MM.1S (cell line): ENCODE results near the gene DLX4.

Source experiments
- DNase-seq: peaks from one replicate; pipeline ENCODE4 v3.0.0-alpha.2; 2015
- H2AFZ ChIP-seq: fragments of 300-600 bp; sonication (generic); 2 replicates; pipeline ENCODE4 v1.6.0; 2016; ENCODE audit warnings: antibody characterized with exemption, low read length
- H3F3A ChIP-seq: fragments of 300-600 bp; sonication (generic); 2 replicates; pipeline ENCODE4 v1.6.1; 2016; ENCODE audit warnings: mild to moderate bottlenecking, antibody characterized with exemption, low read length, moderate library complexity, mixed read lengths; ENCODE audit not compliant: insufficient read depth
- H3K27ac ChIP-seq: fragments of 300-600 bp; sonication (generic); 2 replicates; pipeline ENCODE4 v1.5.1; 2016; ENCODE audit warnings: mild to moderate bottlenecking, low read length
- H3K27me3 ChIP-seq: fragments of 300-600 bp; sonication (generic); replicated peaks from 2 replicates; pipeline ENCODE4 v1.6.0; 2016; ENCODE audit warnings: low read length; ENCODE audit not compliant: insufficient read depth
- H3K36me3 ChIP-seq: fragments of 300-600 bp; sonication (generic); replicated peaks from 2 replicates; pipeline ENCODE4 v1.6.1; 2016; ENCODE audit warnings: mild to moderate bottlenecking, low read length, mixed read lengths; ENCODE audit not compliant: insufficient read depth
- H3K4me1 ChIP-seq: fragments of 300-600 bp; sonication (generic); 2 replicates; pipeline ENCODE4 v1.6.1; 2016; ENCODE audit warnings: low read length, mixed read lengths
- H3K4me2 ChIP-seq: fragments of 300-600 bp; sonication (generic); 2 replicates; pipeline ENCODE4 v1.6.0; 2016; ENCODE audit warnings: low read depth, low read length
- H3K4me3 ChIP-seq: fragments of 300-600 bp; sonication (generic); 2 replicates; pipeline ENCODE4 v1.5.1; 2016; ENCODE audit warnings: low read length, mixed read lengths
- H3K79me2 ChIP-seq: fragments of 300-600 bp; sonication (generic); 2 replicates; pipeline ENCODE4 v1.6.1; 2016; ENCODE audit warnings: mixed run types, low read length, mixed read lengths
- H3K9ac ChIP-seq: fragments of 300-600 bp; sonication (generic); 2 replicates; pipeline ENCODE4 v1.6.1; 2016; ENCODE audit warnings: low read length, mixed read lengths
- H3K9me2 ChIP-seq: fragments of 300-600 bp; sonication (generic); replicated peaks from 2 replicates; pipeline ENCODE4 v1.6.1; 2016; ENCODE audit warnings: mild to moderate bottlenecking, low read length, mixed read lengths; ENCODE audit not compliant: insufficient read depth
- H3K9me3 ChIP-seq: fragments of 300-600 bp; sonication (generic); replicated peaks from 2 replicates; pipeline ENCODE4 v1.6.1; 2016; ENCODE audit warnings: mild to moderate bottlenecking, low read length, mixed read lengths; ENCODE audit not compliant: insufficient read depth
- H4K20me1 ChIP-seq: fragments of 300-600 bp; sonication (generic); 2 replicates; pipeline ENCODE4 v1.6.1; 2016; ENCODE audit warnings: mild to moderate bottlenecking, low read length, moderate library complexity, mixed read lengths; ENCODE audit not compliant: insufficient read depth
- EZH2 ChIP-seq: fragments of 300-600 bp; sonication (generic); optimal IDR thresholded peaks from 2 replicates; pipeline ENCODE3; 2017; ENCODE audit warnings: low read depth, mild to moderate bottlenecking, antibody characterized with exemption, low read length, mixed read lengths
- EZH2phosphoT487 ChIP-seq: fragments of 300-600 bp; sonication (generic); IDR thresholded peaks from 2 replicates; pipeline ENCODE4 v1.6.1; 2018; ENCODE audit warnings: antibody characterized with exemption, low read length
- TF ChIP-seq, protein P1 (sequence below): fragments of 300-600 bp; sonication (generic); IDR thresholded peaks from 2 replicates; pipeline ENCODE4 v1.5.1; 2016; ENCODE audit warnings: antibody characterized with exemption, low read length, mixed read lengths

DLX4 gene

DNA sequence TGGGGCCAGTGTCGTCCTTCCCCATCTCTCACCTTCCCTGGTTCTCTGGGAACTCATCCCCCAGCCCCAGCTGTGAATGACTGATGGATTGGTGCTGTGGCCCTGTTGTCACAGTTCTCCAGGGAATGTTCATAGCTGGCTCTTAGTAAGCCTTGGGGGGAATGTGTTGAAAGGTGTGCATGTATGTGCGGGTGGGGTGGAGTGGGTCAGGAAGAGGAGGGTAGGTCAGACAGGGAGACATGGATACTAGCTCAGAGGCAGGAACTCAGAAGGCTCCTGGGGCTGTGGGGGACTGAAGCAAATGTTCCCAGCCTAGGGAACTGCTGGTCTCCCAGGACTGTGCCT, 4.3 kb downstream of the DLX4 start:
- Histone ChIP-seq H3K4me1 (no peaks in the 10 kb centered on the region), H3K27me3 (peaks cover 97% of the 10 kb centered on the region)
- no peak for DNase-seq

GRCh38 chr17:49975531-49975930, 6.5 kb downstream of the DLX4 start:
- no peak for DNase-seq
- H3K9me3 ChIP-seq, result no peaks in the 10 kb centered on the region

More for the DNA sequence above, 4.3 kb downstream of the DLX4 start:
- H3K9me3 ChIP-seq, result no peaks in the 10 kb centered on the region
- TF ChIP-seq, protein P1, sequence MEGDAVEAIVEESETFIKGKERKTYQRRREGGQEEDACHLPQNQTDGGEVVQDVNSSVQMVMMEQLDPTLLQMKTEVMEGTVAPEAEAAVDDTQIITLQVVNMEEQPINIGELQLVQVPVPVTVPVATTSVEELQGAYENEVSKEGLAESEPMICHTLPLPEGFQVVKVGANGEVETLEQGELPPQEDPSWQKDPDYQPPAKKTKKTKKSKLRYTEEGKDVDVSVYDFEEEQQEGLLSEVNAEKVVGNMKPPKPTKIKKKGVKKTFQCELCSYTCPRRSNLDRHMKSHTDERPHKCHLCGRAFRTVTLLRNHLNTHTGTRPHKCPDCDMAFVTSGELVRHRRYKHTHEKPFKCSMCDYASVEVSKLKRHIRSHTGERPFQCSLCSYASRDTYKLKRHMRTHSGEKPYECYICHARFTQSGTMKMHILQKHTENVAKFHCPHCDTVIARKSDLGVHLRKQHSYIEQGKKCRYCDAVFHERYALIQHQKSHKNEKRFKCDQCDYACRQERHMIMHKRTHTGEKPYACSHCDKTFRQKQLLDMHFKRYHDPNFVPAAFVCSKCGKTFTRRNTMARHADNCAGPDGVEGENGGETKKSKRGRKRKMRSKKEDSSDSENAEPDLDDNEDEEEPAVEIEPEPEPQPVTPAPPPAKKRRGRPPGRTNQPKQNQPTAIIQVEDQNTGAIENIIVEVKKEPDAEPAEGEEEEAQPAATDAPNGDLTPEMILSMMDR, result no peak
- TF ChIP-seq EZH2phosphoT487, result no peak
- H2AFZ ChIP-seq, result no peak overlapping the region
- no peaks in the 10 kb centered on the region for H3K79me2 ChIP-seq
- no peak overlapping the region for H3K4me3 ChIP-seq
- no peaks in the 10 kb centered on the region for H4K20me1 ChIP-seq
- no peaks in the 10 kb centered on the region for H3K9me2 ChIP-seq
- no peak overlapping the region for H3K4me2 ChIP-seq
- H3K36me3 ChIP-seq, result no peaks in the 10 kb centered on the region
- H3K27ac ChIP-seq, result no peak overlapping the region
- H3F3A ChIP-seq, result no peaks in the 10 kb centered on the region
- no peak overlapping the region for H3K9ac ChIP-seq

DNA sequence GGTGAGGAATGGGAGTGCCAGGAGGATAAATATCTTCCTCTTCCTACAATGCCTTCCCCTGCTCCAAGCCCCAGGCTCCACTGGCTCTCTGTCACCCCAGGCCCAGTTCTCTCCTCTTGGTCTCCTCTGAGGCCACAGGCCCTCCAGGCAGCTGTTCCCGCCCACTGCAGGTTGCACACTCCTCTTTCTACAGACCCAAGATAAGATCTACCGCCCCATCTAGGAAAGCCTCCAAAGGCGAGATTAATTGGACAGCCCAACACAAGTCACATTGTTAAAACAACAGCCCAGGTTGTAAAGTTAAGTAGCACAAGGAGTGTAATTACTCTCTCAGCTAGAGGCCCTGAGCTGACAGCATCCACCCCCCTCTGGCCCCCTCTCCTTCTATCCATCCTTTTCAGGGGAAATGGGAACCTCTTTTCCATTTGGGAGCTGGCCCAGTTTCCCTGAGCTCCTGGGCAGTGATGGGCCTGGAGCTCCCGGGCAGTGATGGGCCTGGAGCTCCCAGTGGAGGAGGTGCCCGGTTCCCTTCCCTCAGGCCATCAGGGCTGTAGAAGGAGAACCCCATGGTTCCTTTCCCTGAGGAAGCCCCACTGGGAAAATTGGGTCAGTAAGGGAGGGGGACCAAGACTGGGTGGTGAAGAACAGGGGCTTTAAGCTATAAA, 7.3 kb downstream of the DLX4 start:
- no peak for TF ChIP-seq EZH2
- TF ChIP-seq EZH2phosphoT487, result no peak
- TF ChIP-seq, protein P1, result no peak
- DNase-seq, result no peak
- no peaks in the 10 kb centered on the region for H3K36me3 ChIP-seq
- H3K9ac ChIP-seq, result no peak overlapping the region
- H3K27me3 ChIP-seq, result peaks cover 97% of the 10 kb centered on the region
- no peaks in the 10 kb centered on the region for H3K4me1 ChIP-seq
- no peak overlapping the region for H3K27ac ChIP-seq
- H3K4me3 ChIP-seq, result no peak overlapping the region
- no peak overlapping the region for H3K4me2 ChIP-seq
- H3K9me3 ChIP-seq, result no peaks in the 10 kb centered on the region
- no peaks in the 10 kb centered on the region for H3K79me2 ChIP-seq
- H3F3A ChIP-seq, result no peaks in the 10 kb centered on the region
- H2AFZ ChIP-seq, result no peak overlapping the region
- H3K9me2 ChIP-seq, result no peaks in the 10 kb centered on the region
- H4K20me1 ChIP-seq, result no peaks in the 10 kb centered on the region

More at GRCh38 chr17:49975531-49975930, 6.5 kb downstream of the DLX4 start:
- Histone ChIP-seq H3K79me2 (no peaks in the 10 kb centered on the region), H3K36me3 (no peaks in the 10 kb centered on the region), H3K4me3 (no peak overlapping the region), H3F3A (no peaks in the 10 kb centered on the region), H4K20me1 (no peaks in the 10 kb centered on the region), H3K9me2 (no peaks in the 10 kb centered on the region), H3K4me1 (no peaks in the 10 kb centered on the region), H2AFZ (no peak overlapping the region), H3K4me2 (no peak overlapping the region), H3K27me3 (peaks cover 97% of the 10 kb centered on the region), H3K27ac (no peak overlapping the region), H3K9ac (no peak overlapping the region)
- TF ChIP-seq EZH2phosphoT487 (no peak), EZH2 (no peak)
- TF ChIP-seq, protein P1, result no peak
